ENCODE measurements around the gene ALDH1B1. TPM values are rescaled to one million over a fixed set of nuclear protein-coding genes. Genes with fewer than 3 reads are reported as not detected.

The ALDH1B1 gene
- total and polyA plus RNA-seq, 7 donors, result 24.9 to 120 (median 46.9) TPM

DNA sequence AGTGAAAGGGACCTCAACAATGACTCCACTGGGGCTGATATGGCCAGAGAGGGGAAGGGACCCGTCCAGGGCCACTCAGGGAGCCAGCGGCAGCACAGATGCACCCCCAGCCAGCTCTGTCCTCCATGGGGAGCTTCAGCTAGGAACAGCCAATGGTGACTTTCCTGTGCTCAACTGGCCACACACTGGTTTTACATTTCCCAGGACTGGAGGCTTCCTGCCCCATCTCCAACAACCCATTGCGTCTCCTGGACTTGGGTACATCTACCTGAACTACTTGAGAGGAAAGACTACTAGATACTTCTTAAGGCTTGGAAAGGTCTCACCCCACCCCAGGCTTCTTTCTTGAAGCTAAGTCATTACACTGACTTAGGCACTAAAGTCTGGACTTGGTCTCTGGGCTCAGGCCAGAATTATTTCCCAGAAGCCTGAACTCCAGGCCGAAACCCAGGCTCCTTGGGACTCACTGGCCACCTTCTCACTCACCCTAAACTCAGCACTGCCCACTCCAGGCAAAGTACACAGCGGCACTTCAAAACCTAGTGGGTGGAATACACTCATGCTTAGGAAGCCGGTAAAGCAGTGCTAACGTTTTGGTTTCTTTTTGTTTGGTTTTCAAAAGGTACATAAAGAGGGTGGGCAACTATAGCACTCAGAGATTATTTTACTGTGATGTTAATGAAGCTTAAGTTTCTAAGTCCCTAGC is 30.2 kb downstream of the ALDH1B1 start:
- WGBS, 3 donors, result 81 to 86% (median 84%) methylated on average over 7 of the region's 7 CpGs
- peaks cover 7 to 48% (median 8%) of the 10 kb centered on the region in 3 donors for H3K27me3 ChIP-seq (ENCODE audit: insufficient read depth in 3 of 3, low read length in 2 of 3)
- no peak overlapping the region for H3K4me3 ChIP-seq
- DNase-seq (no peak), ATAC-seq (no peak)
- H3K9me3 ChIP-seq, result no peaks in the 10 kb centered on the region
- no peak overlapping the region for H3K27ac ChIP-seq
- peaks cover 4% of the 10 kb centered on the region for H3K4me1 ChIP-seq
- intact Hi-C loops (cut with DNase I), result no loop called here
- no peaks in the 10 kb centered on the region for H3K36me3 ChIP-seq (ENCODE audit: insufficient read depth in 1 of 2, low read depth in 1 of 2)
- TF ChIP-seq, protein P1, sequence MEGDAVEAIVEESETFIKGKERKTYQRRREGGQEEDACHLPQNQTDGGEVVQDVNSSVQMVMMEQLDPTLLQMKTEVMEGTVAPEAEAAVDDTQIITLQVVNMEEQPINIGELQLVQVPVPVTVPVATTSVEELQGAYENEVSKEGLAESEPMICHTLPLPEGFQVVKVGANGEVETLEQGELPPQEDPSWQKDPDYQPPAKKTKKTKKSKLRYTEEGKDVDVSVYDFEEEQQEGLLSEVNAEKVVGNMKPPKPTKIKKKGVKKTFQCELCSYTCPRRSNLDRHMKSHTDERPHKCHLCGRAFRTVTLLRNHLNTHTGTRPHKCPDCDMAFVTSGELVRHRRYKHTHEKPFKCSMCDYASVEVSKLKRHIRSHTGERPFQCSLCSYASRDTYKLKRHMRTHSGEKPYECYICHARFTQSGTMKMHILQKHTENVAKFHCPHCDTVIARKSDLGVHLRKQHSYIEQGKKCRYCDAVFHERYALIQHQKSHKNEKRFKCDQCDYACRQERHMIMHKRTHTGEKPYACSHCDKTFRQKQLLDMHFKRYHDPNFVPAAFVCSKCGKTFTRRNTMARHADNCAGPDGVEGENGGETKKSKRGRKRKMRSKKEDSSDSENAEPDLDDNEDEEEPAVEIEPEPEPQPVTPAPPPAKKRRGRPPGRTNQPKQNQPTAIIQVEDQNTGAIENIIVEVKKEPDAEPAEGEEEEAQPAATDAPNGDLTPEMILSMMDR (IDR thresholded peaks at IDR 0.05), result no peak

DNA sequence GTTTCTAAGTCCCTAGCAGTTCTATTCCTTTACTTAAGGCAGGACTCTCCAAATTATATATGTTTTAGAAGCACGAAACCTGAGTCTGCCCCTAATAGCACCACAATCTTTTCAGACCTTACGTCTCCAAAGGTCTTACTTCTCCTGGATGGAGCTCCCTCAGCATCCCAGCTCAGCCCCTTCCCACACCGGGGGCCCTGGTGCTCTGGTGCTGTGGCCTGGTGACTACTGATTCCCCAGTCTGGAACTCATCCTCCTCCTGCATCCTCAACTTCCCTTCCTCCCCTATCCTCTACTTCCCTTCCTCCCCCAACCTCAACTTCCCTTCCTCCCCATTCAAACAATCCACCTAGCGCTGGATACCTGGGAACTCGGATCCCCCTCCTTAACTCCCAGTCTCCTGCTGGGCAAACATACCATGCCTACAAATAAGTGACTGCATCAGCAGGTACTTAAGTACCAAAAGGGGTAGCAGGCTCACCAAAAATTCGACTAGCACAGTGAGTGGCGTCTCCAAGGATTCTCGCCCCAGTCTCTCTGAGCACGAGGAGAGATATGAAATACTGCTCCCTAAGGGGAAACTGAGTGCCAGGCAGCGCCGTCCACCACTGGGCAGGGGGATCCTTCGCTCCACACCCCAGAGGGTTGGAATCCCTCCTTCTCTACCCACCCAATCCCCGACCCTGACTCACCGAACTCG is 30.9 kb downstream of the ALDH1B1 start:
- Histone ChIP-seq H3K4me3 (peak overlapping the region; percentile 58), H3K9me3 (no peaks in the 10 kb centered on the region), H3K27me3 (ENCODE audit: insufficient read depth in 3 of 3, low read length in 2 of 3) (peaks cover 7 to 50% (median 8%) of the 10 kb centered on the region in 3 donors), H3K4me1 (peaks cover 4% of the 10 kb centered on the region), H3K27ac (no peak overlapping the region), H3K36me3 (ENCODE audit: insufficient read depth in 1 of 2, low read depth in 1 of 2) (no peaks in the 10 kb centered on the region)
- intact Hi-C loops (cut with DNase I), result no loop called here
- WGBS, 3 donors, result 45 to 54% (median 50%) methylated on average over 14 to 15 of the region's 15 CpGs
- no peak for ATAC-seq
- TF ChIP-seq, protein P1 (IDR thresholded peaks at IDR 0.05), result no peak
- DNase-seq, result no peak

DNA sequence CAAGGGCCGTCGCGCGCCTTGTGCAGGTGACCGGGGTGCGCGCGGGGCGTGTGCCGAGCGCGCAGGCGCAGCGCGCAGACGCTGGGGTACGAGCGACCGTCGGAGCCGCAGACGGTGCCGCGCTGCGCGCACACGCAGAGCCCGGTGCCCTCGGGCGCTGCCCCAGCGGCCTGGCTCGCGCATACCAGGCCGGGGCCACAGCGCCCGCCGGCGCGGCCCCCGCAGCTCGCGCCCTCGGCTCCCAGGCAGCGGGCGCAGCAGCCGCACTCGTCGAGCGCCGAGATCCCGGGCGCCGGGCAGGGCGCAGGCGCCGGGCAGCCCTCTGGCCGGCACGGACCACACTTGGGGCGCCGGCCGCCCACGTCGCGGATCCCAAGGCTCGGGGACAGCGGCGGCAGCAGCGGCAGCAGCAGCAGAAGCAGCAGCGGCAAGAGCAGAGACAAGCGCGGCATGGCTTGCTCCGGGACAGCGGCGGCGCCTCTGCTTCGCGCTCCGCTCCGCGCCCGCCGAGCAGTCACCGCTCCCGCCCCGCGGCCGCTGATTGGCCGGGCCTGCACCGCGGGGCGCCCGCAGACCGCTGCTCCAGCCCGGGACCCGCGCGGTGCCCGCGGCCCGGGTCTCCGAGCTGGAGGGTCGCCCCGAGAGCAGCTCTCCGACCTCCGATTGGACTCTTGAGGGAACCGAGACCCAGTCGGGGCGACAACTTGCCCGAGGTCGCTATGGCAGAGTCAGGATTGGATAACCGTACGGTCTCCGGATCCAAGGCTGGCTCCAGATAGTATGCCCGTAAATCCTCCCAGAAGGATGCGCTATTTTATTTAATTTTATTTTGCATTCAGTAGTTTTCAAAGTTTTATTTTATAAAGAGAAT is 31.7 kb downstream of the ALDH1B1 start, which contains the start of gene IGFBPL1:
TSS of gene IGFBPL1 (minus strand) at position 482 of the 871 bp plus-strand sequence. CDS start at position 452, 30 bp downstream.
- TF ChIP-seq, protein P1 (IDR thresholded peaks at IDR 0.05), result no peak
- peaks cover 4% of the 10 kb centered on the region for H3K4me1 ChIP-seq
- no peaks in the 10 kb centered on the region for H3K9me3 ChIP-seq
- no peak for DNase-seq
- peak within 1 kb of the TSS; percentile 58 for H3K4me3 ChIP-seq
- 1 to 2% (median 1%) methylated on average over 60 to 115 of the region's 115 CpGs for WGBS, 3 donors
- no peaks in the 10 kb centered on the region for H3K36me3 ChIP-seq (ENCODE audit: insufficient read depth in 1 of 2, low read depth in 1 of 2)
- peak; percentile 52 to 62 (median 58) for ATAC-seq
- no peak within 1 kb of the TSS for H3K27ac ChIP-seq
- H3K27me3 ChIP-seq (ENCODE audit: insufficient read depth in 3 of 3, low read length in 2 of 3), result peaks cover 7 to 50% (median 8%) of the 10 kb centered on the region in 3 donors
- intact Hi-C loops (cut with DNase I), result no loop called here

DNA sequence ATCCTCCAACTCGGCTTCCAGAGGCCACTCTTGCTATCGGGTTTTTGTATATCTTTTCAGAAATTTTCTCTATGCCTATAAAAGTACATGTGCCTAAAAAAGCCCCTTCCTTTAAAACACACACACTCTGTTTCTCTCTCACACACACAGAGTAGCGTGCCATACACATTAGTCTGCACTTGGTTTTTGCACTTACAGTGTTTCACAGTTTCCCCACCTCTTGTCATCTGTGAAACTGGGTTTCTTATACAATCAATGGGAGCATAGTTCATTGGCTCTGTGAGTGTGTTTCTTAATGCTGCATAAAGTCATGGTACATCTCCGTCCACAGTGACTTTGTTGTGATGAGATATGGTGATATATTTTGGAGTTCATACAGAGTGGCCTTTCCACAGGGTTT is 32.4 kb downstream of the ALDH1B1 start:
- WGBS, 3 donors, result 70 to 79% (median 73%) methylated on average over 4 of the region's 4 CpGs
- intact Hi-C loops (cut with DNase I), result no loop called here
- DNase-seq (no peak), ATAC-seq (no peak)
- H3K4me1 ChIP-seq, result peaks cover 4% of the 10 kb centered on the region
- H3K9me3 ChIP-seq, result no peaks in the 10 kb centered on the region
- H3K27ac ChIP-seq, result no peak overlapping the region
- H3K36me3 ChIP-seq (ENCODE audit: insufficient read depth in 1 of 2, low read depth in 1 of 2), result no peaks in the 10 kb centered on the region
- H3K27me3 ChIP-seq (ENCODE audit: insufficient read depth in 3 of 3, low read length in 2 of 3), result peaks cover 7 to 50% (median 8%) of the 10 kb centered on the region in 3 donors
- peak overlapping the region; percentile 58 for H3K4me3 ChIP-seq
- TF ChIP-seq, protein P1 (IDR thresholded peaks at IDR 0.05), result no peak
